GM12801 (cell line): ENCODE results near the gene BATF3.

Experiments
- TF ChIP-seq, protein P1 (sequence below): IDR thresholded peaks from one replicate; pipeline ENCODE4 v1.5.1; 2011; ENCODE audit warnings: control low read depth; ENCODE audit not compliant: insufficient read length; ENCODE audit errors: extremely low read depth

Gene BATF3

DNA sequence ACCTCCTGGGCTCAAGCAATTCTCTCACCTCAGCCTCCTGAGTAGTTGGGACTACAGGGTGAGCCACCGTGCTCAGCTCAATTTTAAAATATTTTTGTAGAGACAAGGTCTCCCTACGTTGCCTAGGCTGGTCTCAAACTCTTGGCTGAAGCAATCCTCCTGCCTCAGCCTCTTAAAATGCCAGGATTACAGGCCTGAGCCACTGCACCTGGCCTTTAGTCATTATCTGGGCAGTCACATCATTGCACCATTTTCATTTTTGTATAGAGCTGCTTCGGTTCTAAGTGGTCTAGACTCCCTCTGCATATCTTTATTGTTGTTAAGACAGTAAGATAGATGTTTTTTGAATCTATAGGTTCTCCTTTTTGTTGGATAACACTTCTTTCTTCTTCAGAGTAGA is 51.2 kb downstream of the BATF3 start:
- TF ChIP-seq, protein P1, sequence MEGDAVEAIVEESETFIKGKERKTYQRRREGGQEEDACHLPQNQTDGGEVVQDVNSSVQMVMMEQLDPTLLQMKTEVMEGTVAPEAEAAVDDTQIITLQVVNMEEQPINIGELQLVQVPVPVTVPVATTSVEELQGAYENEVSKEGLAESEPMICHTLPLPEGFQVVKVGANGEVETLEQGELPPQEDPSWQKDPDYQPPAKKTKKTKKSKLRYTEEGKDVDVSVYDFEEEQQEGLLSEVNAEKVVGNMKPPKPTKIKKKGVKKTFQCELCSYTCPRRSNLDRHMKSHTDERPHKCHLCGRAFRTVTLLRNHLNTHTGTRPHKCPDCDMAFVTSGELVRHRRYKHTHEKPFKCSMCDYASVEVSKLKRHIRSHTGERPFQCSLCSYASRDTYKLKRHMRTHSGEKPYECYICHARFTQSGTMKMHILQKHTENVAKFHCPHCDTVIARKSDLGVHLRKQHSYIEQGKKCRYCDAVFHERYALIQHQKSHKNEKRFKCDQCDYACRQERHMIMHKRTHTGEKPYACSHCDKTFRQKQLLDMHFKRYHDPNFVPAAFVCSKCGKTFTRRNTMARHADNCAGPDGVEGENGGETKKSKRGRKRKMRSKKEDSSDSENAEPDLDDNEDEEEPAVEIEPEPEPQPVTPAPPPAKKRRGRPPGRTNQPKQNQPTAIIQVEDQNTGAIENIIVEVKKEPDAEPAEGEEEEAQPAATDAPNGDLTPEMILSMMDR: no peak

DNA sequence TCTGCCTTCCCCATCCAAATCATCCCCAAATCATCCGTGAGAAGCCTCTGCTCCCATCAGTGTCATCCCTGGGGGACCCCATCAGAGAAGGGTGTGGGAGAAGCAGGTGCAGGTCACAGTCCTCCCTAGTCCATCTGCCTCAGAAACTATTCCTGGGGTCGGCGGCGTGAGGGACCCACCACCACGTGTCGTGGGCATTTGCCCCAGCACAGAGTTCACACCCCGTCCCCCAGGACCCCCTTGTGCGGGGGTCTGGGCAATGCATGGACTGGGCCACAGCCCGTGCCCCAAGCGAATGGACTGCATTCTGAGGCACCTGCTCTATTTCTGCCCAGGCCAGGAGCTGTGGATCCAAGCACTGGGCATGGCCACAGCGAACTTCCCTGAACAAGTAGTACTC is 52.6 kb downstream of the BATF3 start:
- TF ChIP-seq, protein P1: no peak

DNA sequence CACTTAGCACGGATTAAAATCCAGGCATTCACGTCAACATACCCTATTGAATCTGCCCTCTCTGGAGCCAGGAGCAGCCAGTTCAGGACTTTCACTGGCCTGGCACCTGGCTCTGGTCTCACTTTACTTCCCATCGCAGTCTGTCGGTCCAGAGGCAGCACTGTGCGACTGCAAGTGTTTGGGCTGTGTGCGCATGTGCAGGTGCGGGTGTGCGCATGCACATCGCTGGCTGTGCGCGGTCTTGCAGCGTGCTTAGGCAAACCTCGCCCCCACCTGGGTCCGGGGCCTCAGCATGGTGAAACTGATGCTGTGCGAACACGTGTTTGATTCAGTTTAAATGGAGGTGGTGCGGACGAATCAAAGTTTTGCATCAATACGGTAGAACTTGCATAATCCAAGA is 53.1 kb downstream of the BATF3 start:
- TF ChIP-seq, protein P1: no peak

DNA sequence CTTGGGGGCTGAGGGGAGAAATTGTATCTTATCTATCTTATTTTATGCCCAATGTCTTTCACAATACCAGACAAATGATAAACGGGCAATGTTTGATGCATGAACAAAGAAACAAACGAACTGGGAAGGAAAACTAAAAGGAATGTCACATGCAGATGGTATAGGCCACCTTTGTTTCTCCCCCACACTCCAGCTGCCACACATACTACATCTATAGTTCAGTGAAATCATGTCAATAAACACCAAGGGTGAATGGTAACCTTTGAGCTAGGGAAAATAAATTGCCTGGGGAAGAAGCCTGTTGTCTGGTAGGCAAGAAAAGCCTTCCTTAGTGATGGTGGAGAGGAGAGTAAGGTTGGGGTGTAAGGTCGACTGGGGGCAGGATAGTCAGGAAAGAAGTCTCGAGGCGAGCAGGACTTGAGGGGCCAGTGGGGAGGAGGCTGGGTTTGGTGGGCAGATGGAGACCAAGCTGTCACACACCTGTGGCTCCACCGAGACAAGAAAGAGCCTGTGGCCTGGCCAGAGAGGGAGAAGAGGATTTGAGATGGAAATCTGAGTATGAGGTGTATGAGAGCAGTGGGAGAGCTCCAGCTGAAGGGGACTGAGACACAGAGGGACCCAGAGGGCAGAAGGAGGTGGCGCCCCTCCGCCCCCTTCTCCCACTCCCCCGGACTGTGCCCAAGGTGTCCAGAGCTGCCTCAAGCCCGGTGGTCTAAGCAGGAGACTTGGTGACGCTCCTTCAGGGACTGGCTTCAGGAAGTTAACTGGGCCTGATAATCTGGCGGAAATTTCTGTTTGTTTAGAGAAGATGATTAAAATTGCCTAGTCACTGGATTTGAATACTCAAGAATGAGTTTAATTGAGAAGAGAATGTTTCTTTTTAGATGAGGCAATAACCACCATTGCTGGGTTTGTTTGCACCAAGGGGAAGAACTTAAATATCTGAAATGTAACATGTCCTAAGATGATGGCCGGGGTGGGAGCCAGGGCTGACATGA is 53.8 kb downstream of the BATF3 start:
- TF ChIP-seq, protein P1: no peak

DNA sequence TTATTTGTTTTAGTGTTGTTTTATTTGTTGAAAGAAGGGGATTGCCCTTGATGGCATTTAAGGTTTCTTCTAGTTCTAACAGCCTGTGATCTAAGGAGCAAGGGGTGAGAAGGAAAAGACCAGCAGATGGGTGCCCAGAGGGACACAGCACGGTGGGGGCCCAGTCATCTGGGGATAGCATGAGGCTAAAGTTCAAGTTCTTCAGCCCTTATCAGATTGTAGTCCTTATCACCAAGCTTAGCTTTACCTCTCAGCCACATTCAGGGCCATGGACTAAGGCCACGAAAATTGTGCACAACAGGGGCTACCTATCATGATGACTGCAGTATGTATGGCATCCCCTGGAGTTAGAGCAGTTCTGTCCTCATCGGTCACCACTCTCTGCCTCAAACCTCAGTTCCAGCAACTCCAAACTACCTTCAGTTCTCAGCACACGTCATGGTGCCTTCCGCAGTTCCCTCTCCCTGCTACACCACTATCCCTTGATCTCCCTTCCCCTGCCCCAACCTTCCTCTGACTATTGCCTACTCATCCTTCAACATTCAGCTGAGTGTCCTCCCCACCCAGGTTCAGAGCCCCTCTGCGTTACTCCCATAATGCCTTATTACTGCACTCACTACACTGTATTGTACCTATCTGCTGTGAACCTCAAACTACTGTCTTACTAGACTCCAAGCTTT is 54.6 kb downstream of the BATF3 start:
- TF ChIP-seq, protein P1: no peak

DNA sequence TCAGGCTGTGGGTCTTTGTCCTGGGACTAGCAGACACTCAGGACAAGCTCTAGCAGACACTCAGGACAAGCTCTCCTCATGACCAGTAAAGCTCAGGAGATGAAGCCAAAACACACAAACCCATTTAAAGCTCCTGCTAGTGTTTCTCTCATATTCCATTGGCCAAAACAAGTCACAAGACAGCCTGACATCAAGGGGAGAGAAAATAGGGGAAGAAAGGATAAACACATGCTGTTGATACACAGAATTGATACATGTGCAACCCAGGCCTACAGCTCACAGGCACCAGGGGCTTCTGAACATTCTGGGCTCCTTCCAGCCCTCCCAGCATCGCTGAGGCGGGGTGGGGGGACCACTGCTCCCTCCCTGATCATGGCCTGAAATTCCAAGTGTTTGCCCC is 55.8 kb downstream of the BATF3 start:
- TF ChIP-seq, protein P1: no peak

DNA sequence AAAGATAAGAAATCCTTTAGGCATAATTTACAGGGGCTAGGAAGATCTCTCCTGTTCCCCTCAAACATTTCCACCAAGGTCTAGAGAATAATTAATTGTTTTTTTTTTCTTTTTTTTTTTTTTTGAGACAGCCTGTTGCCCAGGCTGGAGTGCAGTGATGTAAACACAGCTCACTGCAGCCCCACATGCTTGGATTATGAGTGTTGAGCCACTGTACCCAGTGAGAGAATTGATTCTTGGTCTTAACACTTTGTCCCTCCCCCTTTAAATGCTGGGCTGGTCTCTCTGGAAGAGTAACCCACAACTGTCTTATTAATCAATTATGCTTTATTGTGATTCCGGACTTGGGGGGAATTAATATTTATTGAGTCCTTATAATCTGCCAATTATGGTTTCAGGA is 57.7 kb downstream of the BATF3 start:
- TF ChIP-seq, protein P1: no peak
